Activated CD8-positive, alpha-beta T cell treated with anti-CD3 and anti-CD28 coated beads for 36 hours (primary cell): ENCODE measurements around the gene SAMD3. TPM values are rescaled to one million over a fixed set of nuclear protein-coding genes. Genes with fewer than 3 reads are reported as not detected.
"Not testable (repeated sequence)": the region's sequence is repeated elsewhere in the genome, so short reads cannot be mapped to it uniquely, and the experiment has no call there.

ENCODE experiments used
- ATAC-seq: fragments of 200-7000 bp; cut with Tn5 transposase; one replicate; pipeline ENCODE4 v1.10.0; 2021; ENCODE audit warnings: mild to moderate bottlenecking, moderate library complexity
- CTCF ChIA-PET: fragments of 350-600 bp; sonication (Branson Sonifier 250); formaldehyde crosslinking; loops from one replicate; lab custom pipeline; 2021; ENCODE audit warnings: antibody characterized with exemption; lab: Charles Lee
- POLR2A ChIA-PET: fragments of 350-600 bp; sonication (Branson Sonifier 250); formaldehyde crosslinking; loops from one replicate; lab custom pipeline; 2021; ENCODE audit warnings: antibody characterized with exemption; lab: Charles Lee
- DNase-seq: peaks from one replicate; pipeline ENCODE4 v3.0.0-alpha.2; 2020
- H3K27ac Mint-ChIP-seq: one replicate; pipeline ENCODE4 v1.8.0; 2021; ENCODE audit warnings: mild to moderate bottlenecking, mixed read lengths
- H3K27me3 Mint-ChIP-seq: one replicate; pipeline ENCODE4 v1.8.0; 2021; ENCODE audit warnings: mixed read lengths
- H3K36me3 Mint-ChIP-seq: one replicate; pipeline ENCODE4 v1.8.0; 2021; ENCODE audit warnings: low read depth, mixed read lengths
- H3K4me1 Mint-ChIP-seq: one replicate; pipeline ENCODE4 v1.8.0; 2021; ENCODE audit warnings: low read depth, mixed read lengths
- H3K4me3 Mint-ChIP-seq: one replicate; pipeline ENCODE4 v1.8.0; 2021; ENCODE audit warnings: mild to moderate bottlenecking, moderate library complexity, mixed read lengths
- H3K9me3 Mint-ChIP-seq: one replicate; pipeline ENCODE4 v1.8.0; 2021; ENCODE audit warnings: mixed read lengths
- intact Hi-C: fragments of 100-400 bp; cut with micrococcal nuclease; formaldehyde crosslinking; loops from one replicate; pipeline ENCODE4 v1.10.0; 2022
- total RNA-seq, 2 experiments: library from RNA; stranded (reverse); gene quantifications; one replicate each; pipeline ENCODE4 v1.2.3, GENCODE V29; 2021
- TF ChIP-seq, protein P1 (sequence below): fragments of 200-600 bp; IDR thresholded peaks from one replicate; pipeline ENCODE4 v1.8.0; 2022; ENCODE audit warnings: antibody characterized with exemption, mild to moderate bottlenecking

SAMD3 gene
- total RNA-seq, 2 experiments from 2014 or later, result 6.4 to 8.7 TPM

DNA sequence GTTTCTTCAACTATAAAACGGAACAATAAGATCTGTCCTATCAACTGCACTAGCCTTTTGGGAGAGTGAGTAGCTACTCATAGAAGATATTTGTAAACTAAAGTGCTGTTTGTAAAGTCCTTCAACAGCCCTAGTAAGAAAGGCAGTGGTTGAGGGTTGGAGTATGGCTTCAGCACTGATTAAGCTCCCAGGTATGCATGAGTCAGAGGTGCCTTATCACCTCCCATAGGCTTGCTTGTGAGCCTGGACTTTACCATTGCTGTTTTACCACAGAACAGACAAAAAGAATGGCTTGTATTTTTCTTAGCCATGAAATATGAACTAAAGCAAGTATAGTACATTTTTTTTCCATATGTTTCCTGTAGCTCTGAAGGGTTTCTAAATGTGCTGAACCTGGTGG lies 44.1 kb downstream of the SAMD3 start:
- POLR2A ChIA-PET, result interaction anchor here (0.5 kb wide), 1 partner anchor 74 kb away, joined by 3 read pairs; no protein-coding TSS in a partner anchor
- Mint-ChIP-seq H3K27ac (no peak overlapping the region), H3K36me3 (peaks cover 14% of the 10 kb centered on the region), H3K9me3 (no peaks in the 10 kb centered on the region), H3K4me3 (no peak overlapping the region), H3K4me1 (peaks cover 27% of the 10 kb centered on the region), H3K27me3 (no peaks in the 10 kb centered on the region)
- TF ChIP-seq, protein P1, sequence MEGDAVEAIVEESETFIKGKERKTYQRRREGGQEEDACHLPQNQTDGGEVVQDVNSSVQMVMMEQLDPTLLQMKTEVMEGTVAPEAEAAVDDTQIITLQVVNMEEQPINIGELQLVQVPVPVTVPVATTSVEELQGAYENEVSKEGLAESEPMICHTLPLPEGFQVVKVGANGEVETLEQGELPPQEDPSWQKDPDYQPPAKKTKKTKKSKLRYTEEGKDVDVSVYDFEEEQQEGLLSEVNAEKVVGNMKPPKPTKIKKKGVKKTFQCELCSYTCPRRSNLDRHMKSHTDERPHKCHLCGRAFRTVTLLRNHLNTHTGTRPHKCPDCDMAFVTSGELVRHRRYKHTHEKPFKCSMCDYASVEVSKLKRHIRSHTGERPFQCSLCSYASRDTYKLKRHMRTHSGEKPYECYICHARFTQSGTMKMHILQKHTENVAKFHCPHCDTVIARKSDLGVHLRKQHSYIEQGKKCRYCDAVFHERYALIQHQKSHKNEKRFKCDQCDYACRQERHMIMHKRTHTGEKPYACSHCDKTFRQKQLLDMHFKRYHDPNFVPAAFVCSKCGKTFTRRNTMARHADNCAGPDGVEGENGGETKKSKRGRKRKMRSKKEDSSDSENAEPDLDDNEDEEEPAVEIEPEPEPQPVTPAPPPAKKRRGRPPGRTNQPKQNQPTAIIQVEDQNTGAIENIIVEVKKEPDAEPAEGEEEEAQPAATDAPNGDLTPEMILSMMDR, result no peak
- CTCF ChIA-PET, result no interaction called here
- intact Hi-C loops, result no loop called here
- DNase-seq (no peak), ATAC-seq (peak; percentile 48)

DNA sequence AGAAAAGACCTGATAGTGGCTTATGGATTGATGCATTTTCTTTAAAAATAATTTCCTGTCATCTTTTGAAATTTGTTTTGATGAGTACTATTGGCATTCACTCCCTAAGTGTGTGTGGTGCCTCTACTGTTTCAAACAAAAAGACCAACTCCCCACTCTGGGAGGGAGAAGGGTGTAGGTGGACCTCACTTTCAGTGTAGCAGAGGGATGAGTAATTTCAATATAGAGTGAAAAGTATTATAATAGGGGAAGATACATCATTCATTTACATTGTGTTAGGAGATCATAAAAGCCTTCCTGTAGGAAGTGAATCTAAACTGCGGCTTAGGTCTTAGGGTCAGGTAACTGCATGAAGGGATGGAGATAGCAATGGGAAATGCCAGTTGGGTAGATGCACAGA lies 46.4 kb downstream of the SAMD3 start:
- Mint-ChIP-seq H3K27me3 (no peaks in the 10 kb centered on the region), H3K27ac (no peak overlapping the region), H3K4me1 (peaks cover 14% of the 10 kb centered on the region), H3K4me3 (no peak overlapping the region), H3K36me3 (peaks cover 24% of the 10 kb centered on the region), H3K9me3 (peaks cover 11% of the 10 kb centered on the region)
- peak; percentile 45 for ATAC-seq
- intact Hi-C loops, result no loop called here
- CTCF ChIA-PET, result no interaction called here
- TF ChIP-seq, protein P1, result no peak
- no peak for DNase-seq
- POLR2A ChIA-PET, result no interaction called here

DNA sequence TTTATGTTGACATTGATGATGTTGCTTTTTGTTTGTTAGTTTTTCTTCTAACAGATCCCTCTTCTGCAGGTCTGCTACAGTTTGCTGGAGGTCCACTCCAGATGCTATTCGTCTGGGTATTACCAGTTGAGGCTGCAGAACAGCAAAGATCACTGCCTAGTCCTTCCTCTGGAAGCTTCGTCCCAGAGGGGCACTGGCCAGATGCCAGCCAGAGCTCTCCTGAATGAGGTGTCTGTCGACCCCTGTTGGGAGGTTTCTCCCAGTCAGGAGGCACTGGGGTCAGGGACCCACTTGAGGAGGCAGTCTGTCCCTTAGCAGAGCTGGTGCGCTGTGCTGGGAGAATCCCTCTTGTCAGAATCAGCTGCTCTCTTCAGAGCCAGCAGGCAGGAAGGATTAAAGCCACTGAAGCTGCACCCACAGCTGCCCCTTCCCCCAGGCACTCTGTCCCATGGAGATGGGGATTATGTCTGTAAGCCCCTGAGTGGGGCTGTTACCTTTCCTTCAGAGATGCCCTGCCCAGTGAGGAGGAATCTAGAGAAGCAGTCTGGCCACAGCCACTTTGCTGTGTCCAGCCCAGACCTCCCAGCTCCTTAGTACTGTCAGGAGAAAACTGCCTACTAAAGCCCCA lies 49.3 kb downstream of the SAMD3 start:
- peaks cover 12% of the 10 kb centered on the region for H3K4me1 Mint-ChIP-seq
- POLR2A ChIA-PET, H3K27ac Mint-ChIP-seq, ATAC-seq, H3K27me3 Mint-ChIP-seq, DNase-seq, H3K4me3 Mint-ChIP-seq, intact Hi-C loops: not testable (repeated sequence)
- CTCF ChIA-PET, result interaction anchor here (1.0 to 1.4 kb wide), 2 partner anchors 13 kb away, joined by 3 to 4 read pairs; no protein-coding TSS in a partner anchor
- peaks cover 21% of the 10 kb centered on the region for H3K9me3 Mint-ChIP-seq
- peaks cover 25% of the 10 kb centered on the region for H3K36me3 Mint-ChIP-seq

DNA sequence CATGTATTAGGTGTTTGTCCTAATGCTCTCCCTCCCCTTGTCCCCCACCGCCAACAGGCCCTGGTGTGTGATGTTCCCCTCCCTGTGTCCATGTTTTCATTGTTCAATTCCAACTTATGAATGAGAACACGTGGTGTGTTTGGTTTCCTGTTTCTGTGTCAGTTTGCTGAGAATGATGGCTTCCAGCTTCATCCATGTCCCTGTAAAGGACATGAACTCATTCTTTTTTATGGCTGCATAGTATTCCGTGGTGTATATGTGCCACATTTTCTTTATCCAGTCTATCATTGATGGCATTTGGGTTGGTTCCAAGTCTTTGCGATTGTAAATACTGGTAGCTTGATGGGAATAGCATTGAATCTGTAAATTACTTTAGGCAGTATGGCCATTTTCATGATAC lies 52.6 kb downstream of the SAMD3 start:
- H3K4me3 Mint-ChIP-seq, intact Hi-C loops, DNase-seq, H3K27ac Mint-ChIP-seq, ATAC-seq, H3K4me1 Mint-ChIP-seq, H3K27me3 Mint-ChIP-seq: not testable (repeated sequence)
- ChIA-PET POLR2A (interaction anchor here (1.4 kb wide), 1 partner anchor 13 kb away, joined by 4 read pairs; no protein-coding TSS in a partner anchor), CTCF (interaction anchor here (1.4 kb wide), 1 partner anchor 53 kb away, joined by 3 read pairs; the partner anchor contains the start of gene SAMD3)
- Mint-ChIP-seq H3K9me3 (peaks cover 23% of the 10 kb centered on the region), H3K36me3 (peaks cover 27% of the 10 kb centered on the region)

DNA sequence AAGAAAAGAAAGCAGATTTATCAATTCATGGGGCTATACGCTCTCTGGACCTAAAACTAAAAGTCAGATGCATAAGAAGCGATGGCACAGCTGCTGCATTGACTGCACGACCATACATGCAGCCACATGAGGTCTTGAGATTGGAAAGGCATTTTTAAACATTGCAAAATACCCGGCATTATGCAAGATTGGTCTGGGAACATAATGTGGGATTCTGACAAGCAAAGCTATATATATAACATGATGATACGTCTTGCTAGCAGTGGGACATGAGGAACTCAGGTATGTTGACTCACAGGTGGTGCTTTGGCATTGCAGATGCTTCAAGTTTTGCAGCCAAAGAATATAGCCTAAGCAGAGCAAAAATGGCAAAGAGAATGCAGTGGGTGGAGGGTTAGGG lies 55.1 kb downstream of the SAMD3 start:
- no peak overlapping the region for H3K27ac Mint-ChIP-seq
- ATAC-seq (no peak), DNase-seq (no peak)
- H3K4me1 Mint-ChIP-seq, result peaks cover 11% of the 10 kb centered on the region
- ChIA-PET POLR2A (interaction anchor here (0.7 to 1.4 kb wide), 2 partner anchors 18 to 20 kb away, joined by 3 read pairs; no protein-coding TSS in a partner anchor), CTCF (no interaction called here)
- no peaks in the 10 kb centered on the region for H3K27me3 Mint-ChIP-seq
- no peak overlapping the region for H3K4me3 Mint-ChIP-seq
- intact Hi-C loops, result no loop called here
- TF ChIP-seq, protein P1, result no peak
- peaks cover 22% of the 10 kb centered on the region for H3K9me3 Mint-ChIP-seq
- peaks cover 18% of the 10 kb centered on the region for H3K36me3 Mint-ChIP-seq

DNA sequence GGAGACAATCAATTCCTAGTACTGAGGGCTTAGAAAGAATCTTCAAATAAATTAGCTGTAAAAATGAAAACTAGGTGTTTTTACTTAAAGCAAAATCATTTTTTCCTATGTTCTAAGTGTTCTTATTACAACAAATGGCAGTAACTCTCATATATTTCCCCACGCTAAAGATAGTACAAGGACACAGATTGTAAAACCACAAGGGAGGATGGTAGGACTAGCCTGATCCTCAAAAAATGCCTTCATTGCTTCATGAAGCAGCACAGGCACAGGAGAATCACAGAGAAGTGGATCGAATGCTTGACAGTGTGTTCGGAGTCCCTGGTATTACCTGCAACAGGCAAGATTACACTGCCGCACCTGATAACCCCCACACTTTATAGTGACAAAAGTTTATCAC lies 58.5 kb downstream of the SAMD3 start:
- ATAC-seq (no peak), DNase-seq (no peak)
- Mint-ChIP-seq H3K9me3 (peaks cover 9% of the 10 kb centered on the region), H3K4me3 (no peak overlapping the region), H3K27me3 (no peaks in the 10 kb centered on the region), H3K36me3 (peaks cover 9% of the 10 kb centered on the region), H3K4me1 (peaks cover 21% of the 10 kb centered on the region), H3K27ac (peak overlapping the region; percentile 7)
- TF ChIP-seq, protein P1, result no peak
- CTCF ChIA-PET, result no interaction called here
- intact Hi-C loops, result no loop called here
- POLR2A ChIA-PET, result no interaction called here
